ENCODE measurements around the gene PTK6. TPM values are rescaled to one million over a fixed set of nuclear protein-coding genes. Genes with fewer than 3 reads are reported as not detected.
A peak's percentile ranks its signal among the peaks of the same experiment; 100 is the strongest.

PTK6 gene
- total RNA-seq, 2 donors from 2014 or later: 0.56 TPM; not detected in 1

DNA sequence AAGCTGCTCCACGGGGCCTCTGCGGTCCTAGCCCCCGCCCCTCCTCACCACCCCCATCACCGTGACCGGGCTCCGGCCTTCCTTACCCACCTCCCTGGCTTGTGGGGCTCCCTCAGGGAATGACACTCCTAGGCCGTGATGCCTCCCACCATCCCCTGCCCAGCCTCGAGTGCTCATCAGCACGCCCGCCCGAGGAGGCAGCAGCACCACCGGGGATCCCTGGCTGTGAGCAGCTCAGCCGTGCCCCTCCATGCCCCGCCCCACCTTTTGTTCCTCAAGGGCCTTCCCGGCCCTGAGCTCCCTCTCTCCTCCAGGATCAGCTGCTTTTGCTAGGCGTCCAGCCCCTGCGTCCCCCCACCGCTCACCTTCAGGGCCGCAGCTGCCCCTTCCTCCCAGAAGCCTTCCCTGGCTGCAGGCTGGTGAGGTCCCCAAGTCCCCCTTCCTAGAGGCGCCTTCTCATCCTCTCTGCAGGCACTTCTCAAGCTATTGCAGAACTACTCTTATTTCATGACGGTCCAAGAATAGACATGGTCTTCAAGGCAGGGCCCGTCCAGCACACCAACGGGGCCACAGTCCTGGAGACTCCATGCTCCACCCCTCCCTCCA is 19.8 kb upstream of the PTK6 start:
- Histone ChIP-seq H3K27me3 (replicated peaks; ENCODE audit: insufficient read depth) (no peaks in the 10 kb centered on the region), H3K36me3 (peaks cover 12% of the 10 kb centered on the region), H3K9me3 (no peaks in the 10 kb centered on the region), H3K4me1 (ENCODE audit: control insufficient read depth in 1 of 2, low read depth in 2 of 2) (peaks cover 3 to 5% of the 10 kb centered on the region in 2 donors), H3K4me3 (no peak overlapping the region), H3K27ac (no peak overlapping the region)
- no peak for DNase-seq (ENCODE audit: low spot score)
- TF ChIP-seq, protein P1, sequence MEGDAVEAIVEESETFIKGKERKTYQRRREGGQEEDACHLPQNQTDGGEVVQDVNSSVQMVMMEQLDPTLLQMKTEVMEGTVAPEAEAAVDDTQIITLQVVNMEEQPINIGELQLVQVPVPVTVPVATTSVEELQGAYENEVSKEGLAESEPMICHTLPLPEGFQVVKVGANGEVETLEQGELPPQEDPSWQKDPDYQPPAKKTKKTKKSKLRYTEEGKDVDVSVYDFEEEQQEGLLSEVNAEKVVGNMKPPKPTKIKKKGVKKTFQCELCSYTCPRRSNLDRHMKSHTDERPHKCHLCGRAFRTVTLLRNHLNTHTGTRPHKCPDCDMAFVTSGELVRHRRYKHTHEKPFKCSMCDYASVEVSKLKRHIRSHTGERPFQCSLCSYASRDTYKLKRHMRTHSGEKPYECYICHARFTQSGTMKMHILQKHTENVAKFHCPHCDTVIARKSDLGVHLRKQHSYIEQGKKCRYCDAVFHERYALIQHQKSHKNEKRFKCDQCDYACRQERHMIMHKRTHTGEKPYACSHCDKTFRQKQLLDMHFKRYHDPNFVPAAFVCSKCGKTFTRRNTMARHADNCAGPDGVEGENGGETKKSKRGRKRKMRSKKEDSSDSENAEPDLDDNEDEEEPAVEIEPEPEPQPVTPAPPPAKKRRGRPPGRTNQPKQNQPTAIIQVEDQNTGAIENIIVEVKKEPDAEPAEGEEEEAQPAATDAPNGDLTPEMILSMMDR (IDR thresholded peaks at IDR 0.05): no peak
- ATAC-seq (ENCODE audit: insufficient number of reproducible peaks, low FRiP score, low read depth): no peak

DNA sequence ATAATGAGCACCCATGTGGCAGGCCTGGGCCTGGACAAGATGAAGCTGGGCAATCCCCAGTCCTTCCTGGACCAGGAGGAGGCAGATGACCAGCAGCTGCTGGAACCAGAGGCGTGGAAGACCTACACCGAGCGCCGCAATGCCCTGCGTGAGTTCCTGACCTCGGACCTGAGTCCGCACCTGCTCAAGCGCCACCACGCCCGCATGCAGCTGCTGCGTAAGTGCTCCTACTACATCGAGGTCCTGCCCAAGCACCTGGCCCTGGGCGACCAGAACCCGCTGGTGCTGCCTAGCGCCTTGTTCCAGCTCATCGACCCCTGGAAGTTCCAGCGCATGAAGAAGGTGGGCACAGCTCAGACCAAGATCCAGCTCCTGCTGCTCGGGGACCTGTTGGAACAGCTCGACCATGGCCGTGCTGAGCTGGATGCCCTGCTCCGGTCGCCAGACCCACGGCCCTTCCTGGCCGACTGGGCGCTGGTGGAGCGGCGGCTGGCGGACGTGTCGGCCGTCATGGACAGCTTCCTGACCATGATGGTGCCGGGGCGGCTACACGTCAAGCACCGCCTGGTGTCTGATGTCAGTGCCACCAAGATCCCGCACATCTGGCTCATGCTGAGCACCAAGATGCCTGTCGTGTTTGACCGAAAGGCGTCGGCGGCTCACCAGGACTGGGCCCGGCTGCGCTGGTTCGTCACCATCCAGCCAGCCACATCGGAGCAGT is 18.6 kb upstream of the PTK6 start:
- no peak overlapping the region for H3K4me3 ChIP-seq
- TF ChIP-seq, protein P1 (IDR thresholded peaks at IDR 0.05): no peak
- no peaks in the 10 kb centered on the region for H3K27me3 ChIP-seq (replicated peaks; ENCODE audit: insufficient read depth)
- ATAC-seq (ENCODE audit: insufficient number of reproducible peaks, low FRiP score, low read depth) (no peak), DNase-seq (ENCODE audit: low spot score) (no peak)
- H3K9me3 ChIP-seq: no peaks in the 10 kb centered on the region
- H3K27ac ChIP-seq: no peak overlapping the region
- H3K4me1 ChIP-seq (ENCODE audit: control insufficient read depth in 1 of 2, low read depth in 2 of 2): peaks cover 3 to 5% of the 10 kb centered on the region in 2 donors
- peaks cover 3% of the 10 kb centered on the region for H3K36me3 ChIP-seq

DNA sequence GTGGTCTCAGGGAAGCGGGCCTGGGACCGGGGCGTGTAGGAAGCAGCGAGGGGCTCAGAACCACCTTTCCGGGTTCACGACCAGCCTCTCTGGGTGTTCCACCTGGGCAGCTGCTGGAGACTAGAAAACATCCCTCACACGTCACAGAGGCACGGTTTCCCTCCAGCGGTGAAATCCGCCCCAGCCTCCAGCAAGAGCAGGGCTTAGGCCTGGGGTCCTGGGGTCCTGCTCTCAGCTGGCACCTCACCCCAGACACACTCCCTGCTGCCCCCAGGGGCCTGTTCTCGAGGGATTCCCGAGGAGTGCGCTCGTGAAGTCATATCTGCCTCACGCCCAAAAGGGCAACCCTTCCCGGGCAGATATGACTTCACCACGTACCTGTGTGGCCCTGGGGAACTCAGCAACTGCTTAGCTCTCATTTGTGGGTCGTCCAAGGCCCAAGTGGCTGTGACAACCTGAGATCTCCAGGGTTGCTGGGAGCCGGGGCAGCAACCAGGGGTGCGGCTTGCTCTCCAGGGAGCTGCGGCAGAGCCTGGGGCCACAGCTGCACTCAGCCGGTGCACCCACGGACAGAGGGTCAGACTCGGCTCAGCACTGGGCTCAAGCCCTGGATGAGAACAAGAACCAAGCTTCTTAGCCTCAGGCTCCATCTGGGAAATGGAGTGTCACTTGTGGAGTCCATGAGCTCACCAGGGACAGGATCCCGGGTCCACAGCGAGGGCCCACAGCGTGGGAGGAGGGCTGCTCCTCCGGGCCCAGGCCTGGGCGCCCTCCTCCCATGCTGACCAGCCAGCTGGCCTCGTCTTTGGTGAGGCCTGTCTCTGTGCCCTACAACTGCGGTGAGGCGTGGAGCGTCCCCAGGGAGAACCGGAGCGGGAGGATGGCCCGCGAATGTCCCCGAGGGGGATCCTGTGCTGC is 17.4 kb upstream of the PTK6 start:
- no peak for ATAC-seq (ENCODE audit: insufficient number of reproducible peaks, low FRiP score, low read depth)
- Histone ChIP-seq H3K27ac (no peak overlapping the region), H3K36me3 (no peaks in the 10 kb centered on the region), H3K4me3 (peak overlapping the region; percentile 77), H3K27me3 (replicated peaks; ENCODE audit: insufficient read depth) (no peaks in the 10 kb centered on the region), H3K4me1 (ENCODE audit: control insufficient read depth in 1 of 2, low read depth in 2 of 2) (peaks cover 3 to 5% of the 10 kb centered on the region in 2 donors), H3K9me3 (no peaks in the 10 kb centered on the region)
- TF ChIP-seq, protein P1 (IDR thresholded peaks at IDR 0.05): no peak
- no peak for DNase-seq (ENCODE audit: low spot score)

DNA sequence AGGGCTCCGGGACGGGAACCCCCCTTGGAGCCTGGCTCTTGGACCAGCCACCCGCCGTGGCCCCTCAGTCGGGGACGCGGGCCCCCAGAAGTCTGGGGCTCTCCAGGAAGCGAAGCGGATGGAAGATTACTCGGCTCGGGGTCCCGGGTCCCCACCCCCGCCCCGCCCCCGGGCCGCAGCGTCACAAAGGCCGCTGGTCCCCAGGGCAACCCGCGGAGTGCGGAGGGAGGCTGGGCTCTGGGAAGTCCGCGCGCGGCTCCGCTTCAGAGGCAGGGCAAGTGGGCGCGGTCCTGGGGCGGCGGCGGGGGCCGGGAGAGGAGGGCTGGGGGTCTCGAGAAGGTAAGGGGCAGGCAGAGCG is 16.7 kb upstream of the PTK6 start, which contains the start of gene FNDC11:
Gene FNDC11 (plus strand): TSS at position 227 of the 358 bp plus-strand sequence. CDS start 1,505 bp downstream, outside the sequence.
- DNase-seq (ENCODE audit: low spot score): no peak
- H3K4me3 ChIP-seq: peak within 1 kb of the TSS; percentile 77
- TF ChIP-seq, protein P1 (IDR thresholded peaks at IDR 0.05): no peak
- H3K36me3 ChIP-seq: no peaks in the 10 kb centered on the region
- no peak within 1 kb of the TSS for H3K27ac ChIP-seq
- no peak for ATAC-seq (ENCODE audit: insufficient number of reproducible peaks, low FRiP score, low read depth)
- H3K4me1 ChIP-seq (ENCODE audit: control insufficient read depth in 1 of 2, low read depth in 2 of 2): peaks cover 3 to 5% of the 10 kb centered on the region in 2 donors
- no peaks in the 10 kb centered on the region for H3K9me3 ChIP-seq
- H3K27me3 ChIP-seq (replicated peaks; ENCODE audit: insufficient read depth): no peaks in the 10 kb centered on the region
